H1 (cell line): ENCODE measurements around the gene EPHA2. TPM values are rescaled to one million over a fixed set of nuclear protein-coding genes. Genes with fewer than 3 reads are reported as not detected.

ENCODE experiments used
- CTCF ChIA-PET: fragments of 300-600 bp; sonication (Branson Sonifier 250); formaldehyde crosslinking; loops from one replicate; lab custom pipeline; 2021; ENCODE audit not compliant: partially characterized antibody; lab: Charles Lee
- POLR2A ChIA-PET: fragments of 300-600 bp; sonication (Branson Sonifier 250); formaldehyde crosslinking; loops from one replicate; lab custom pipeline; 2021; ENCODE audit warnings: inconsistent platforms; ENCODE audit not compliant: partially characterized antibody; lab: Charles Lee
- DNase-seq, 2 experiments: peaks; one replicate each; pipeline versions ENCODE4 v3.0.0 to v3.0.0-alpha.2; 2010 to 2022; ENCODE audit warnings: low spot score in 2 of 2, low read depth in 1 of 2, mixed read lengths in 1 of 2
- FAIRE-seq: peaks from 2 replicates; lab custom pipeline; 2011; peaks lifted over from hg19 to GRCh38; lab: Jason Lieb, UNC
- H2AFZ ChIP-seq: 2 replicates; pipeline ENCODE4 v1.8.1; 2012; ENCODE audit warnings: low read length, inconsistent platforms
- H2AK5ac ChIP-seq: 2 replicates; pipeline ENCODE4 v1.6.1; 2013; ENCODE audit warnings: low read depth, low read length
- H2BK120ac ChIP-seq: replicated peaks from 2 replicates; pipeline ENCODE3; 2013; ENCODE audit warnings: low read depth, low read length, inconsistent platforms
- H2BK12ac ChIP-seq: 2 replicates; pipeline ENCODE4 v1.6.1; 2013; ENCODE audit warnings: low read depth, low read length
- H2BK15ac ChIP-seq: 2 replicates; pipeline ENCODE4 v1.6.1; 2013; ENCODE audit warnings: low read length
- H2BK20ac ChIP-seq: 2 replicates; pipeline ENCODE4 v1.6.1; 2013; ENCODE audit warnings: low read length
- H2BK5ac ChIP-seq: 2 replicates; pipeline ENCODE4 v1.6.1; 2013; ENCODE audit warnings: low read depth, low read length
- H3K14ac ChIP-seq: 2 replicates; pipeline ENCODE4 v1.6.1; 2013; ENCODE audit warnings: inconsistent platforms; ENCODE audit not compliant: insufficient read length
- H3K18ac ChIP-seq: 2 replicates; pipeline ENCODE4 v1.6.1; 2013; ENCODE audit warnings: low read length; ENCODE audit errors: extremely low read depth
- H3K23ac ChIP-seq: 2 replicates; pipeline ENCODE4 v1.6.1; 2013; ENCODE audit warnings: inconsistent platforms; ENCODE audit not compliant: insufficient read length
- H3K23me2 ChIP-seq: 2 replicates; pipeline ENCODE4 v1.6.1; 2013; ENCODE audit warnings: low read depth, low read length
- H3K27ac ChIP-seq: 2 replicates; pipeline ENCODE4 v1.6.1; 2011; ENCODE audit warnings: low read depth, low read length, inconsistent platforms
- H3K27me3 ChIP-seq, 4 experiments: replicated peaks in 1 of 4; 1 replicate in 1 of 4; 2 replicates in 3 of 4; pipeline versions ENCODE4 v1.6.1 to v1.8.1; 2011 to 2013; ENCODE audit warnings: low read length in 3 of 4, mild to moderate bottlenecking in 3 of 4, inconsistent platforms in 2 of 4, mixed read lengths in 2 of 4, moderate library complexity in 1 of 4; ENCODE audit not compliant: control insufficient read depth in 3 of 4, insufficient read depth in 3 of 4; ENCODE audit errors: extremely low read depth in 1 of 4
- H3K36me3 ChIP-seq, 4 experiments: 2 replicates each; pipeline versions ENCODE4 v1.6.1 to v1.8.1; 2011 to 2013; ENCODE audit warnings: mild to moderate bottlenecking in 4 of 4, low read length in 3 of 4, moderate library complexity in 2 of 4, control low read depth in 1 of 4, inconsistent platforms in 1 of 4; ENCODE audit not compliant: insufficient read depth in 4 of 4, control insufficient read depth in 2 of 4
- H3K4ac ChIP-seq: replicated peaks from 2 replicates; pipeline ENCODE3; 2013; ENCODE audit warnings: low read length, low read depth, mixed read lengths, inconsistent platforms; ENCODE audit not compliant: insufficient read length
- H3K4me1 ChIP-seq, 4 experiments: replicated peaks in 1 of 4; 1 replicate in 1 of 4; 2 replicates in 3 of 4; pipeline versions ENCODE4 v1.6.1 to v1.8.1; 2011 to 2013; ENCODE audit warnings: low read length in 3 of 4, inconsistent platforms in 2 of 4, mixed read lengths in 1 of 4; ENCODE audit not compliant: insufficient read depth in 4 of 4, control insufficient read depth in 3 of 4
- H3K4me2 ChIP-seq, 2 experiments: 2 replicates each; pipeline versions ENCODE4 v1.6.1 to v1.8.1; 2011 to 2013; ENCODE audit warnings: low read depth in 2 of 2, low read length in 2 of 2, control low read depth in 1 of 2, inconsistent platforms in 1 of 2, mild to moderate bottlenecking in 1 of 2; ENCODE audit not compliant: insufficient read depth in 1 of 2
- H3K4me3 ChIP-seq, 4 experiments: fragments of 200-600, 300-600 bp in 1 of 4; sonication (generic), shearing (Covaris generic), sonication (Bioruptor Twin) in 1 of 4; 2 replicates each; pipeline versions ENCODE4 v1.5.1 to v1.8.1; 2011 to 2016; ENCODE audit warnings: low read length in 4 of 4, low read depth in 3 of 4, control low read depth in 2 of 4, inconsistent platforms in 2 of 4, mild to moderate bottlenecking in 2 of 4, mixed read lengths in 1 of 4, moderate library complexity in 1 of 4; ENCODE audit not compliant: insufficient read depth in 2 of 4; ENCODE audit errors: extremely low read depth in 1 of 4
- H3K56ac ChIP-seq: replicated peaks from 2 replicates; pipeline ENCODE3; 2013; ENCODE audit warnings: low read depth, mild to moderate bottlenecking, mixed read lengths, low read length, inconsistent platforms; ENCODE audit not compliant: insufficient read length
- H3K79me1 ChIP-seq: 2 replicates; pipeline ENCODE4 v1.6.1; 2013; ENCODE audit warnings: low read depth, low read length, control low read depth
- H3K79me2 ChIP-seq, 2 experiments: 2 replicates each; pipeline versions ENCODE4 v1.6.1 to v1.8.1; 2012 to 2013; ENCODE audit warnings: low read length in 2 of 2, mild to moderate bottlenecking in 2 of 2, inconsistent platforms in 1 of 2; ENCODE audit not compliant: insufficient read depth in 2 of 2, control insufficient read depth in 1 of 2
- H3K9ac ChIP-seq, 4 experiments: replicated peaks in 1 of 4; 1 replicate in 1 of 4; 2 replicates in 3 of 4; pipeline versions ENCODE4 v1.6.1 to v1.8.1; 2011 to 2013; ENCODE audit warnings: low read depth in 3 of 4, low read length in 3 of 4, control low read depth in 2 of 4, mild to moderate bottlenecking in 2 of 4, moderate library complexity in 2 of 4, inconsistent platforms in 1 of 4; ENCODE audit errors: extremely low read depth in 1 of 4
- H3K9me3 ChIP-seq, 2 experiments: 2 replicates each; pipeline versions ENCODE4 v1.6.1 to v1.8.1; 2012 to 2013; ENCODE audit warnings: mild to moderate bottlenecking in 2 of 2, moderate library complexity in 2 of 2, control low read depth in 1 of 2, inconsistent platforms in 1 of 2, low read depth in 1 of 2, low read length in 1 of 2, mixed read lengths in 1 of 2; ENCODE audit not compliant: insufficient read depth in 2 of 2
- H4K20me1 ChIP-seq, 2 experiments: replicated peaks in 1 of 2; 2 replicates each; pipeline versions ENCODE3 to v1.8.1; 2011 to 2013; ENCODE audit warnings: inconsistent platforms in 2 of 2, low read length in 2 of 2, mild to moderate bottlenecking in 1 of 2; ENCODE audit not compliant: insufficient read depth in 2 of 2, control insufficient read depth in 1 of 2
- H4K5ac ChIP-seq: 2 replicates; pipeline ENCODE4 v1.6.1; 2013; ENCODE audit warnings: low read length, low read depth, mixed read lengths, inconsistent platforms; ENCODE audit not compliant: insufficient read length
- H4K8ac ChIP-seq: 2 replicates; pipeline ENCODE4 v1.8.0; 2013; ENCODE audit warnings: mild to moderate bottlenecking, moderate library complexity, low read length, inconsistent platforms; ENCODE audit not compliant: insufficient read depth; ENCODE audit errors: extremely low read depth
- H4K91ac ChIP-seq: replicated peaks from 2 replicates; pipeline ENCODE3; 2013; ENCODE audit warnings: low read length, mixed read lengths, inconsistent platforms; ENCODE audit not compliant: insufficient read length
- ATF3 ChIP-seq: IDR thresholded peaks from 2 replicates; pipeline ENCODE4 v1.6.1; 2011; ENCODE audit warnings: low read depth, mild to moderate bottlenecking, low read length; ENCODE audit not compliant: insufficient read depth
- CHD1 ChIP-seq: IDR thresholded peaks from 2 replicates; pipeline ENCODE4 v1.6.1; 2012; ENCODE audit warnings: low read depth, low read length, improper control_type of control experiment
- EP300 ChIP-seq, 2 experiments: IDR thresholded peaks; 1 replicate in 1 of 2; 2 replicates in 1 of 2; pipeline ENCODE4 v1.6.1; 2011 to 2012; ENCODE audit warnings: low read depth in 2 of 2, low read length in 2 of 2, mild to moderate bottlenecking in 2 of 2, borderline replicate concordance in 1 of 2, inconsistent platforms in 1 of 2, moderate library complexity in 1 of 2
- KDM1A ChIP-seq: fragments of 200-600, 300-600 bp; sonication (generic); IDR thresholded peaks from 2 replicates; pipeline ENCODE4 v1.7.1; 2016; ENCODE audit warnings: mild to moderate bottlenecking, low read length, borderline replicate concordance
- POU5F1 ChIP-seq: IDR thresholded peaks from 2 replicates; pipeline ENCODE4 v1.6.1; 2011; ENCODE audit warnings: low read depth, mild to moderate bottlenecking, low read length, moderate library complexity
- RNF2 ChIP-seq: fragments of 200-900, 300-1000 bp; sonication (generic); IDR thresholded peaks from 2 replicates; pipeline ENCODE4 v1.7.1; 2016; ENCODE audit warnings: borderline replicate concordance, low read depth, mild to moderate bottlenecking, antibody characterized with exemption, low read length; ENCODE audit not compliant: poor library complexity, severe bottlenecking; ENCODE audit errors: missing control alignments
- SIX5 ChIP-seq: IDR thresholded peaks from 2 replicates; pipeline ENCODE4 v1.6.1; 2011; ENCODE audit warnings: mild to moderate bottlenecking, low read depth, low read length
- TAF7 ChIP-seq: optimal IDR thresholded peaks from 2 replicates; pipeline ENCODE3; 2011; ENCODE audit warnings: low read depth, mild to moderate bottlenecking, inconsistent platforms, low read length, moderate library complexity, borderline replicate concordance
- TBP ChIP-seq: IDR thresholded peaks from 2 replicates; pipeline ENCODE4 v1.6.1; 2011; ENCODE audit warnings: low read depth, low read length, improper control_type of control experiment
- ZNF274 ChIP-seq: IDR thresholded peaks from 2 replicates; pipeline ENCODE4 v1.7.0; 2012; ENCODE audit warnings: low read length, borderline replicate concordance; ENCODE audit errors: extremely low read depth
- WGBS, 2 experiments: shearing (Covaris generic) in 1 of 2; methylation state at CpG; one replicate each; pipeline versions ENCODE4 v1.1.6 to v1.1.7; 2013 to 2015; ENCODE audit warnings: low lambda C conversion rate in 2 of 2, mixed read lengths in 2 of 2, inconsistent platforms in 1 of 2, low coverage in 1 of 2, missing lambda C conversion rate in 1 of 2; ENCODE audit not compliant: insufficient replicate concordance in 2 of 2, insufficient coverage in 1 of 2, insufficient read length in 1 of 2; ENCODE audit errors: extremely low coverage in 1 of 2, missing lambda C conversion rate in 1 of 2; 5-methylcytosine and 5-hydroxymethylcytosine counted together
- polyA plus RNA-seq, 7 experiments: library from polyadenylated mRNA; depleted of rRNA in 3 of 7; stranded (reverse) in 5 of 7; unstranded in 2 of 7; fragments of >200 nt in 5 of 7; fragments of 200-250 nt in 2 of 7; gene quantifications; 1 replicate in 5 of 7; 2 replicates in 1 of 7; 4 replicates in 1 of 7; pipeline versions ENCODE4 v1.2.1 to v1.2.3, GENCODE V29; 2011 to 2013; ENCODE audit warnings: missing spikeins in 2 of 7, mixed read lengths in 2 of 7
- total RNA-seq: library from RNA; stranded (reverse); fragmentation: NEBNext Ultra II Directional; extraction: Animal tissue kit (Norgen Biotek cat#: 25700); gene quantifications from 2 replicates; pipeline ENCODE4 v1.2.1, GENCODE V29; 2021

Gene EPHA2
- total and polyA plus RNA-seq, 2 of the 8 experiments (the other 6 are each of a cell fraction or from before 2014, with no cell fraction given), result 26.8 to 33.6 TPM

GRCh38 chr1:16187748-16188401, 32.0 kb upstream of the EPHA2 start:
- no peak overlapping the region for H2BK120ac ChIP-seq
- no peak overlapping the region for H2BK20ac ChIP-seq
- no peak overlapping the region for H3K4ac ChIP-seq
- no peaks in the 10 kb centered on the region for H3K36me3 ChIP-seq
- H2BK15ac ChIP-seq, result no peak overlapping the region
- H3K56ac ChIP-seq, result no peak overlapping the region
- H4K91ac ChIP-seq, result no peak overlapping the region
- no peak overlapping the region; the same call in 1 of the 2 replicates for H2BK12ac ChIP-seq
- no peak overlapping the region for H4K5ac ChIP-seq
- H4K20me1 ChIP-seq, result no peaks in the 10 kb centered on the region
- H3K4me3 ChIP-seq, result no peak overlapping the region
- no peaks in the 10 kb centered on the region; a peak in 1 of 7 replicates for H3K27me3 ChIP-seq
- H3K9ac ChIP-seq, result no peak overlapping the region
- no peaks in the 10 kb centered on the region for H3K9me3 ChIP-seq
- H3K4me1 ChIP-seq, result no peaks in the 10 kb centered on the region
- no peaks in the 10 kb centered on the region for H3K79me2 ChIP-seq
- H3K27ac ChIP-seq, result no peak overlapping the region
- no peak overlapping the region for H4K8ac ChIP-seq
- no peaks in the 10 kb centered on the region for H3K79me1 ChIP-seq
- no peak overlapping the region for H2AK5ac ChIP-seq
- no peaks in the 10 kb centered on the region; the same call in 1 of the 2 replicates for H3K23me2 ChIP-seq
- no peak overlapping the region for H3K18ac ChIP-seq
- peak in 1 of 2 experiments; percentile 95 for DNase-seq
- no peak overlapping the region for H3K23ac ChIP-seq
- ChIA-PET CTCF (interaction anchor here (0.6 to 17.1 kb wide), 32 partner anchors 9 to 416 kb away, joined by 3 to 569 read pairs (median 5); partner anchors contain the start of genes CPLANE2, EPHA2 and FAM131C), POLR2A (interaction anchor here (1.1 to 2.8 kb wide), 3 partner anchors 12 to 108 kb away, joined by 3 to 10 read pairs (median 7); no protein-coding TSS in a partner anchor)
- no peak overlapping the region for H2BK5ac ChIP-seq
- H2AFZ ChIP-seq, result no peak overlapping the region
- 30% methylated on average over 14 of the region's 15 CpGs; no CpG with 5 or more reads in 1 of the 2 experiments for WGBS, 2 experiments
- no peak overlapping the region for H3K4me2 ChIP-seq
- peak; percentile 55 for FAIRE-seq
- no peak overlapping the region for H3K14ac ChIP-seq
- TF ChIP-seq TBP (no peak), SIX5 (no peak), POU5F1 (no peak), CHD1 (no peak), ZNF274 (no peak), ATF3 (no peak), EP300 (IDR thresholded peaks at IDR 0.05; ENCODE audit: borderline replicate concordance in 1 of 2, low read depth in 2 of 2, low read length in 2 of 2) (no peak), KDM1A (peak; percentile 84), TAF7 (no peak), RNF2 (no peak)
